ENCODE data around the gene ANGPTL3. TPM values are rescaled to one million over a fixed set of nuclear protein-coding genes. Genes with fewer than 3 reads are reported as not detected.

Gene ANGPTL3
- total and polyA plus RNA-seq, 2 experiments from 2014 or later: 42.2 to 81.8 TPM

DNA sequence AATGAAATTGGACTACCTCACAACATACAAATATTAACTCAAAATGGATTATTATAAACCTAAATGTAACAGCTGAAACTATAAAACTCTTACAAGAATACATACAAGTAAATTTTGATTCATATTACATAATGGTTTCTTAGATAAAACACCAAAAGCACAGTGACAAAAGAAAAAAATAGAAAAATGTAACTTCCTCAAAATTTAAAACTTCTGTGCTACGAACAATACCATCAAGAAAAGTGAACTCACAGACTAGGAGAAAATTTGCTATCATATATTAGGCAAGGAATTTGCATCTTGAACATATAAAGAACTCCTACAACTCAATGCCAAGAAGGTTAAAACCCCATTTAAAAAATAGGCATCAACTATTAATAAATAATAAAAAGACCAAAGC, 31.2 kb downstream of the ANGPTL3 start:
- H3K4me1 ChIP-seq (ENCODE audit: insufficient read depth): no peaks in the 10 kb centered on the region
- H3K79me2 ChIP-seq: peaks cover 4% of the 10 kb centered on the region
- H3K36me3 ChIP-seq (replicated peaks; ENCODE audit: insufficient read depth, low read depth): peaks cover 5% of the 10 kb centered on the region
- no peak overlapping the region for H3K27ac ChIP-seq
- H3K4me2 ChIP-seq: no peak overlapping the region
- H4K20me1 ChIP-seq (ENCODE audit: insufficient read depth, poor library complexity, severe bottlenecking): no peaks in the 10 kb centered on the region
- H3K4me3 ChIP-seq: no peak overlapping the region
- TF ChIP-seq, protein P1, sequence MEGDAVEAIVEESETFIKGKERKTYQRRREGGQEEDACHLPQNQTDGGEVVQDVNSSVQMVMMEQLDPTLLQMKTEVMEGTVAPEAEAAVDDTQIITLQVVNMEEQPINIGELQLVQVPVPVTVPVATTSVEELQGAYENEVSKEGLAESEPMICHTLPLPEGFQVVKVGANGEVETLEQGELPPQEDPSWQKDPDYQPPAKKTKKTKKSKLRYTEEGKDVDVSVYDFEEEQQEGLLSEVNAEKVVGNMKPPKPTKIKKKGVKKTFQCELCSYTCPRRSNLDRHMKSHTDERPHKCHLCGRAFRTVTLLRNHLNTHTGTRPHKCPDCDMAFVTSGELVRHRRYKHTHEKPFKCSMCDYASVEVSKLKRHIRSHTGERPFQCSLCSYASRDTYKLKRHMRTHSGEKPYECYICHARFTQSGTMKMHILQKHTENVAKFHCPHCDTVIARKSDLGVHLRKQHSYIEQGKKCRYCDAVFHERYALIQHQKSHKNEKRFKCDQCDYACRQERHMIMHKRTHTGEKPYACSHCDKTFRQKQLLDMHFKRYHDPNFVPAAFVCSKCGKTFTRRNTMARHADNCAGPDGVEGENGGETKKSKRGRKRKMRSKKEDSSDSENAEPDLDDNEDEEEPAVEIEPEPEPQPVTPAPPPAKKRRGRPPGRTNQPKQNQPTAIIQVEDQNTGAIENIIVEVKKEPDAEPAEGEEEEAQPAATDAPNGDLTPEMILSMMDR (IDR thresholded peaks at IDR 0.05; ENCODE audit: poor library complexity): no peak
- TF ChIP-seq EZH2phosphoT487 (IDR thresholded peaks at IDR 0.05; ENCODE audit: low read depth, severe bottlenecking, unreplicated experiment) (no peak), EZH2 (IDR thresholded peaks at IDR 0.05; ENCODE audit: borderline replicate concordance) (no peak)
- H3K9me3 ChIP-seq (ENCODE audit: low read depth): peaks cover 3% of the 10 kb centered on the region
- no peaks in the 10 kb centered on the region for H3K9me2 ChIP-seq (replicated peaks; ENCODE audit: insufficient read depth)
- WGBS (ENCODE audit: low lambda C conversion rate, missing lambda C conversion rate): 96% methylated on average over 1 of the region's 1 CpG
- no peak overlapping the region for H2AFZ ChIP-seq
- no peaks in the 10 kb centered on the region for H3K27me3 ChIP-seq
- no peak for DNase-seq (ENCODE audit: low spot score)

DNA sequence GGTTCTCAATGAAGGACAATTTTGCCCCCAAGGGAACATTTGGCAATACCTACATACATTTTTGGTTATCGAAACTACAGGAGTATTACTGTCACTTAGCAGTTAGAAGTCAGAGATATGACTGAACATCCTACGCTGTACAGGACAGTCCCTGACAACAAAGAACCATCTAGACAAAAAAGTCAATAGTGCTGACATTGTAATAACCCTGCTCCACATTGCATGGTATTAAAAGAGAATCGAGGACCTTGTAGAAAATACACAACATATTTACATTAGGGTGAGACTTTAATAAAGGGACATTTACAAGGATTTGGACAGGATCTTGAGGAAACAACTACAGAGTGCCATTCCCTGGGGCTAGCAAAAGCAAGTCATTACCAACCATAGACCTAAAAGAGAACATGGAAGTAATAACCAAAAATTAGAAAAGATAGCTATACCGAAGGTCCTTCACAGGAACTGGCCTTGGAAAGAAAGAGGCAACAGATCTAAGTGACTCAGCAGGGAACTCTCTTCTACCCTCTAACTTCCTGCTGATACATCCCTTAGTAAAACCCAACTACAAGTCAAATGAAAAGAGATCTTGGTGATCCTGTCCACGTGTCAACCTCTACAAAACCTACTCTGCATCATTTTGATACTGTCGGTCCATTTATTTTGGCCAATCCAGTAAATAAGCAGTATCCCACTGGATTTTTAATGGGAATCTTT, 40.2 kb downstream of the ANGPTL3 start:
- Histone ChIP-seq H3K36me3 (replicated peaks; ENCODE audit: insufficient read depth, low read depth) (peaks cover 9% of the 10 kb centered on the region), H3K27me3 (no peaks in the 10 kb centered on the region), H3K9me3 (ENCODE audit: low read depth) (peaks cover 8% of the 10 kb centered on the region), H3K4me3 (no peak overlapping the region), H3K79me2 (no peaks in the 10 kb centered on the region), H3K27ac (no peak overlapping the region), H2AFZ (no peak overlapping the region), H3K9me2 (replicated peaks; ENCODE audit: insufficient read depth) (no peaks in the 10 kb centered on the region), H3K4me2 (no peak overlapping the region), H3K4me1 (ENCODE audit: insufficient read depth) (no peaks in the 10 kb centered on the region), H4K20me1 (ENCODE audit: insufficient read depth, poor library complexity, severe bottlenecking) (no peaks in the 10 kb centered on the region)
- WGBS (ENCODE audit: low lambda C conversion rate, missing lambda C conversion rate): 94% methylated on average over 6 of the region's 6 CpGs
- TF ChIP-seq, protein P1 (IDR thresholded peaks at IDR 0.05; ENCODE audit: poor library complexity): no peak
- TF ChIP-seq EZH2 (IDR thresholded peaks at IDR 0.05; ENCODE audit: borderline replicate concordance): no peak
- TF ChIP-seq EZH2phosphoT487 (IDR thresholded peaks at IDR 0.05; ENCODE audit: low read depth, severe bottlenecking, unreplicated experiment): no peak
- DNase-seq (ENCODE audit: low spot score): no peak

DNA sequence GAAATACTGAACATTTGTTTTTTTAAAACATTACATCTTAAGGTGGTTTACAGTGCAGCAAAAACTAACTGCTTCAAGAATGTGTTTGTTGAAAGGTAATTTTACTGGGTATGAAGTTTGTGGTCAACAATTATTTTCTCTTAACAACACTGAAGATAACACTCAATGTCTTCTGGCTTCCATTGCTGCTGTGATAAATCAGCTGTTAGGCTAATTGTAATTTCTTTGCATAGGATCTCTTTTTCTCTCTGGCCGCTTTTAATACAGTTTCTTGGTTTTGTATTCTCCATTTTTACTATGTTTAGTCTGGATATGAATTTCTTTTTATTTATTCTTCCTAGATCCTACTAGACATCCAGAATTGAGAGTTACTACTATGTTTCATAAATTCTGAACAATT, 46.0 kb downstream of the ANGPTL3 start:
- Histone ChIP-seq H3K27me3 (no peaks in the 10 kb centered on the region), H4K20me1 (ENCODE audit: insufficient read depth, poor library complexity, severe bottlenecking) (no peaks in the 10 kb centered on the region), H3K4me2 (no peak overlapping the region), H3K36me3 (replicated peaks; ENCODE audit: insufficient read depth, low read depth) (no peaks in the 10 kb centered on the region), H3K79me2 (no peaks in the 10 kb centered on the region), H2AFZ (no peak overlapping the region), H3K9me3 (ENCODE audit: low read depth) (no peaks in the 10 kb centered on the region), H3K9me2 (replicated peaks; ENCODE audit: insufficient read depth) (no peaks in the 10 kb centered on the region), H3K4me1 (ENCODE audit: insufficient read depth) (no peaks in the 10 kb centered on the region), H3K4me3 (no peak overlapping the region), H3K27ac (no peak overlapping the region)
- 100% methylated on average over 1 of the region's 1 CpG for WGBS (ENCODE audit: low lambda C conversion rate, missing lambda C conversion rate)
- no peak for TF ChIP-seq EZH2 (IDR thresholded peaks at IDR 0.05; ENCODE audit: borderline replicate concordance)
- TF ChIP-seq EZH2phosphoT487 (IDR thresholded peaks at IDR 0.05; ENCODE audit: low read depth, severe bottlenecking, unreplicated experiment): no peak
- TF ChIP-seq, protein P1 (IDR thresholded peaks at IDR 0.05; ENCODE audit: poor library complexity): no peak
- no peak for DNase-seq (ENCODE audit: low spot score)

Measured in hepatocyte (in vitro differentiated cells).